Measurements from ENCODE around the gene PHB1.

Gene PHB1

GRCh38 chr17:49403514-49404289 is 11.0 kb downstream of the PHB1 start:
- DNase-seq: no peak

DNA sequence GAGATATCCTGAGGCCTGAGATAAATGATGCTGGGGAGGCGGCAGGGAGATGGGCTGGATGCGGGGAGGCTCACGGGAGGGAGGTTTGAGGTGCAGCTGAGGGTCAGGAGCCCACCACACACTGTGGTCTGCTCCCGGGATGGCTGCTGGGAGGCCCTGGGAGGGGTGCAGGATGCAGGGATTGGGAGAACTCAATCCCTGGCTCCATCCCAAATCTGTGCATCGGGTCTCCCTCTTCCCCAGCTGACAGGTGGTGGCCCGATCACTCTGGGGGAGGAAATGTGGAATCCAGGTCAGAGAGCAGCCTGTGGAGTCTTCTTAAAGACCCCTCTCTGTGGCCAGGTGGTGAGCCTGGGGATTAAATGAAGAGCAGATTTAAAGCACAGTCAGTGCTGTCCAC is 12.0 kb downstream of the PHB1 start:
- DNase-seq: no peak

- DNase-seq: no peak
These were observed 12.6 kb downstream of the PHB1 start for GRCh38 chr17:49401971-49402611.

- no peak for DNase-seq
These were observed 14.7 kb downstream of the PHB1 start for GRCh38 chr17:49399995-49400394.

GRCh38 chr17:49397586-49397985 is 17.1 kb downstream of the PHB1 start:
- no peak for DNase-seq

GRCh38 chr17:49393491-49394255 is 21.0 kb downstream of the PHB1 start:
- DNase-seq: no peak

GRCh38 chr17:49390548-49391324 is 23.9 kb downstream of the PHB1 start:
- peak; percentile 25 for DNase-seq

- DNase-seq: peak; percentile 22
These were observed 25.0 kb downstream of the PHB1 start for GRCh38 chr17:49389514-49390347.

DNA sequence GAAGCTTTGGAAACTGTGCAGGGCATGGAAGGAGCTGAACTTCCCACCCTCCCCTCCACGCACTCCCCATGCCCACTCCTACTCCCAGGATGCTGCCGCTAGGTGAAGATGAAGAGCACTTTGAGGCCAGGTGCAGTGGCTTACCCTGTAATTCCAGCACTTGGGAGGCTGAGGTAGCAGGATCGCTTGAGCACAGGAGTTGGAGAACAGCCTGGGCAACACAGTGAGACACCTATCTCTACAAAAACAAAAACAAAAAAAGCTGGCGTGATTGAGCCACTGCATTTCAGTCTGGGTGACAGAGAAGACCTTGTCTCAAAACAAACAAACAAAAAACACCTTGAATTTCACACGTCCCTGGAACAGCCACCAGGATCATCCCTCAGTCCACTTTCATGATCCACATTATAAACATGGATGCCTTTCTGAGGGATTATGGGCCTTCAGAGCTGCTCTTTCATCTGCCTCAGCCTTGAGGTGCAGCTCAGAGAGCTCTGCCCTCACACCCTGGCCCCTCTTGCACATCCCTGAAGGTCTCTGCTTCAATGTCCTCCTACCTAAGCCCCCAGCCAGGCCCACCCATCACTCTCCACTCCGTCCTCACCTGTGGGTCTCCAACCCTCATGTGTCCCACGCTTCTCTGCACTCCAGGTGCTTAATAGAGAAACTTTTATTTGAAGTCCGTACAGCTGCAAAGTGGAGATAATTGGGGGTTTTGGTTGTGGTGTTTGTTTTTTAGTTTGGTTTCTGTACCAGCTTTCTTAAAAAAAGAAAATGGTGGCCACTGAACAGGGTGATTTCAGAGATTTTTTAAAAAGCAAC is 25.8 kb downstream of the PHB1 start:
- no peak for DNase-seq

GRCh38 chr17:49388290-49388640 is 26.4 kb downstream of the PHB1 start:
- DNase-seq: peak; percentile 45

- peak; percentile 23 for DNase-seq
These were observed 27.0 kb downstream of the PHB1 start for GRCh38 chr17:49387498-49388289.

DNA sequence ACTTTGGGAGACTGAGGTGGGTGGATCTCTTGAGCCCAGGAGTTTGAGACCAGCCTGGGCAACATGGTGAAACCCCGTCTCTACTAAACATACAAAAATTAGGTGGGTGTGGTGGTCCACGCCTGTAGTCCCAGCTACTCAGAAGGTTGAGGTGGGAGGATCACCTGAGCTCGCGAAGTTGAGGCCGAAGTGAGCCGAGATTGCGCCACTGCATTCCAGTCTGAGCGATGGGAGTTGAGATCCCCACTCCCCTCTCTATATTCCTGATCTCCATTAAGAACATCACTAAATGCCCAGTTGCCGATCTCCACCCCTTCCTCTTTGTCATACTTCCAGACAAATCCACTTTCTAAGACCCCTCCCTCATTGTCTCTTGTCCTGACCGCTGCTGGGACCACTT is 28.3 kb downstream of the PHB1 start:
- no peak for DNase-seq

GRCh38 chr17:49384951-49385350 is 29.7 kb downstream of the PHB1 start:
- DNase-seq: no peak

DNA sequence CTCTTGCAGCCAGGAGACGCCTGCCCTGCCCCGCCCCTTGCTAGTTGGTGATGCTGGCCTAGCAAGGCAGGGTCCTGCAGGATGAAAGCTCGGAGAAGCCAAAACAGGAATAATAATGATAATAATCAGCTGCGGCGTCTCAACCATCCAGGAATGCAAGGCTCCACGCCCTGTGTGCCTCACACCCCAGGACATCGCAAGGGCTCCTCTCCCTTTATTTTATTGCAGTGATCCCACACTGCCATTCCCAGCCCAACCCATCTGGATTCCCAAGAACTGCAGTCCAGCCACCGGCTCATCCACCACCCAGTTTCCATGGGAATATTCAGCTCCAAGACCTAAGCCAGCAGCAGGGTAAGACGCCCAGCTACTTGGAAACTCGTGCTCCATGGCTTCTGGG is 31.6 kb downstream of the PHB1 start:
- DNase-seq: no peak

DNA sequence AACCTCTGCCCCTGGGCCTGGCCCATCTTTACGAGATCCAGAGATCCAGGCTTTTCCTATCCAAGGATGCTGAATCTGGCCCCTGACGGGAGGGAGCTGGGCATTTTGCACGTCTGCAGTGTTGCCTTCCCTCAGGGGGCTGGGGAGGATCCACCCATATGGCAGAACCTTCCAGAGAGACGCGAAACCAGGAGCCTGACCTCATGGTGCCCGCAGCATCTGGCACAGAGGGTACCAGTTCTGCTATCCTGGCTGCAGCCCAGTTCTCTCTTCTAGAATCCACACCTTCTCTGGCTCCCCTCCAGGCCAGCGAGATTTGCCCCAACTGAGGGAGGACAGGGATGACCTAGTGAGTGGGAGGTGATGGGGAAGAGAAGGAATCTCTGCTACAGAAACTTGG is 32.1 kb downstream of the PHB1 start:
- no peak for DNase-seq

GRCh38 chr17:49381793-49382192 is 32.9 kb downstream of the PHB1 start:
- no peak for DNase-seq

- no peak for DNase-seq
These were observed 33.6 kb downstream of the PHB1 start for GRCh38 chr17:49381033-49381432.

- DNase-seq: no peak
These were observed 34.8 kb downstream of the PHB1 start for GRCh38 chr17:49379926-49380325.

- no peak for DNase-seq
These were observed 36.4 kb downstream of the PHB1 start for GRCh38 chr17:49378311-49378710.

GRCh38 chr17:49375544-49375943 is 39.1 kb downstream of the PHB1 start:
- DNase-seq: no peak

Measured in CD4-positive, alpha-beta T cell treated with Interleukin-17A for 4 hours (primary cell).